GM03348 (cell line): ENCODE measurements around the gene FAM3C.
"Not testable (repeated sequence)": the region's sequence is repeated elsewhere in the genome, so short reads cannot be mapped to it uniquely, and the experiment has no call there.

ENCODE experiments used
- DNase-seq: peaks from one replicate; pipeline ENCODE4 v3.0.0; 2012; ENCODE audit warnings: low spot score

FAM3C gene

GRCh38 chr7:121395961-121396757 is at the start of gene FAM3C:
FAM3C (minus strand) TSS chr7:121396308; CDS start chr7:121382969, 13,339 bp downstream.
- peak; percentile 99 for DNase-seq

GRCh38 chr7:121442845-121443244 is 46.7 kb upstream of the FAM3C start:
- no peak for DNase-seq

- no peak for DNase-seq
Measured at GRCh38 chr7:121440857-121441503, 44.9 kb upstream of the FAM3C start.

GRCh38 chr7:121438043-121438955 is 42.2 kb upstream of the FAM3C start:
- DNase-seq, result peak; percentile 57

- DNase-seq, result no peak
Measured at GRCh38 chr7:121437470-121437869, 41.4 kb upstream of the FAM3C start.

- DNase-seq, result no peak
Measured at GRCh38 chr7:121436688-121437087, 40.6 kb upstream of the FAM3C start.

- no peak for DNase-seq
Measured at GRCh38 chr7:121436136-121436535, 40.0 kb upstream of the FAM3C start.

GRCh38 chr7:121433775-121434174 is 37.7 kb upstream of the FAM3C start:
- no peak for DNase-seq

GRCh38 chr7:121432486-121432885 is 36.4 kb upstream of the FAM3C start:
- not testable (repeated sequence) for DNase-seq

- no peak for DNase-seq
Measured at GRCh38 chr7:121431996-121432395, 35.9 kb upstream of the FAM3C start.

- DNase-seq, result no peak
Measured at GRCh38 chr7:121431389-121431995, 35.4 kb upstream of the FAM3C start.

GRCh38 chr7:121430558-121430957 is 34.5 kb upstream of the FAM3C start:
- no peak for DNase-seq

- DNase-seq, result no peak
Measured at GRCh38 chr7:121429798-121430197, 33.7 kb upstream of the FAM3C start.

- peak; percentile 32 for DNase-seq
Measured at GRCh38 chr7:121428855-121429489, 32.9 kb upstream of the FAM3C start.

GRCh38 chr7:121421743-121422142 is 25.6 kb upstream of the FAM3C start:
- DNase-seq, result not testable (repeated sequence)

- no peak for DNase-seq
Measured at GRCh38 chr7:121420976-121421375, 24.9 kb upstream of the FAM3C start.

- no peak for DNase-seq
Measured at GRCh38 chr7:121419201-121420148, 23.4 kb upstream of the FAM3C start.

- no peak for DNase-seq
Measured at GRCh38 chr7:121416533-121416932, 20.4 kb upstream of the FAM3C start.

- DNase-seq, result no peak
Measured at GRCh38 chr7:121414436-121414835, 18.3 kb upstream of the FAM3C start.

GRCh38 chr7:121411597-121411979 is 15.5 kb upstream of the FAM3C start:
- no peak for DNase-seq
